K562 (cell line): ENCODE data around the gene MAST1. TPM values are rescaled to one million over a fixed set of nuclear protein-coding genes. Genes with fewer than 3 reads are reported as not detected.
A peak's percentile ranks its signal among the peaks of the same experiment; 100 is the strongest.

Experiments used
- ATAC-seq: fragments of 200-7000 bp; cut with Tn5 transposase; 3 replicates; pipeline ENCODE4 v1.9.1; 2020; ENCODE audit warnings: moderate library complexity
- BruUV-seq: library from RNA; stranded (reverse); fragments of 400-500 nt; replicated peaks from 2 replicates; lab custom pipeline; 2021; lab: Mats Ljungman, UMichigan
- CTCF ChIA-PET: fragments of 300-600 bp; formaldehyde crosslinking; extraction: SDS; loops from one replicate; lab custom pipeline; 2021; ENCODE audit warnings: low intra/inter-chr PET ratio; lab: Yijun Ruan, JAX
- POLR2A ChIA-PET: fragments of 300-600, 350-650 bp; sonication (Branson Sonifier 250); formaldehyde crosslinking; extraction: SDS; loops from one replicate; lab custom pipeline; 2021; ENCODE audit warnings: antibody characterized with exemption, inconsistent platforms; lab: Yijun Ruan, JAX
- DNase-seq, 4 experiments: peaks; one replicate each; pipeline versions ENCODE4 v3.0.0 to v3.0.0-alpha.2; 2011 to 2018; ENCODE audit warnings: low spot score in 3 of 4, mixed read lengths in 3 of 4; ENCODE audit errors: extremely low read depth in 1 of 4
- FAIRE-seq: peaks from 2 replicates; lab custom pipeline; 2011; peaks lifted over from hg19 to GRCh38; lab: Jason Lieb, UNC
- H2AFZ ChIP-seq: 2 replicates; pipeline ENCODE4 v1.6.0; 2011; ENCODE audit warnings: low read depth, low read length, control low read depth, inconsistent platforms
- H3K27ac ChIP-seq: fragments of 200-600 bp; 3 replicates; pipeline ENCODE4 v1.8.0; 2011; ENCODE audit warnings: low read depth, mild to moderate bottlenecking, control low read depth, inconsistent platforms, low read length, moderate library complexity, mixed read lengths; ENCODE audit errors: extremely low read depth
- H3K27me3 ChIP-seq, 2 experiments: fragments of 300-600 bp in 1 of 2; 2 replicates in 1 of 2; 3 replicates in 1 of 2; pipeline versions ENCODE4 v1.6.0 to v1.8.0; 2011; ENCODE audit warnings: inconsistent platforms in 2 of 2, low read length in 2 of 2, mild to moderate bottlenecking in 1 of 2, mixed read lengths in 1 of 2, moderate library complexity in 1 of 2; ENCODE audit not compliant: control insufficient read depth in 2 of 2, insufficient read depth in 2 of 2
- H3K36me3 ChIP-seq: fragments of 300-600 bp; 3 replicates; pipeline ENCODE4 v1.8.0; 2011; ENCODE audit warnings: mild to moderate bottlenecking, low read length, inconsistent platforms; ENCODE audit not compliant: control insufficient read depth, insufficient read depth
- H3K4me1 ChIP-seq, 2 experiments: fragments of 200-600 bp in 1 of 2; replicated peaks in 1 of 2; 2 replicates in 1 of 2; 3 replicates in 1 of 2; pipeline versions ENCODE4 v1.5.1 to v1.8.0; 2011; ENCODE audit warnings: inconsistent platforms in 2 of 2, low read length in 2 of 2, mild to moderate bottlenecking in 1 of 2, mixed read lengths in 1 of 2, moderate library complexity in 1 of 2; ENCODE audit not compliant: control insufficient read depth in 2 of 2, insufficient read depth in 2 of 2
- H3K4me2 ChIP-seq: 2 replicates; pipeline ENCODE4 v1.6.1; 2011; ENCODE audit warnings: low read length, control low read depth, inconsistent platforms, mixed read lengths; ENCODE audit not compliant: insufficient read depth
- H3K4me3 ChIP-seq: fragments of 200-600 bp; sonication (generic), shearing (Covaris generic); 2 replicates; pipeline ENCODE4 v1.5.1; 2016; ENCODE audit warnings: control low read depth, inconsistent platforms
- H3K79me2 ChIP-seq: fragments of 200-600 bp; 3 replicates; pipeline ENCODE4 v1.8.0; 2011; ENCODE audit warnings: low read length, inconsistent platforms; ENCODE audit not compliant: control insufficient read depth, insufficient read depth
- H3K9ac ChIP-seq, 2 experiments: 2 replicates each; pipeline versions ENCODE4 v1.6.0 to v1.6.1; 2011; ENCODE audit warnings: low read depth in 2 of 2, low read length in 2 of 2, control low read depth in 1 of 2, inconsistent platforms in 1 of 2, mild to moderate bottlenecking in 1 of 2, mixed read lengths in 1 of 2; ENCODE audit not compliant: insufficient read depth in 1 of 2
- H3K9me1 ChIP-seq: one replicate; pipeline ENCODE4 v1.6.0; 2011; ENCODE audit warnings: inconsistent platforms, mild to moderate bottlenecking, low read length, moderate library complexity; ENCODE audit not compliant: control insufficient read depth, insufficient read depth
- H3K9me3 ChIP-seq: replicated peaks from 2 replicates; pipeline ENCODE4 v1.5.1; 2011; ENCODE audit warnings: low read depth, low read length, inconsistent platforms; ENCODE audit not compliant: control insufficient read depth, insufficient read depth
- H4K20me1 ChIP-seq: replicated peaks from 2 replicates; pipeline ENCODE4 v1.6.1; 2011; ENCODE audit warnings: low read length, inconsistent platforms, mixed read lengths; ENCODE audit not compliant: control insufficient read depth, insufficient read depth
- CXXC5 ChIP-seq: fragments of 250-450 bp; sonication (Bioruptor Pico); IDR thresholded peaks from 2 replicates; pipeline ENCODE4 v1.8.0; 2022; ENCODE audit warnings: inconsistent platforms, mild to moderate bottlenecking, moderate library complexity
- DACH1 ChIP-seq: fragments of 450-650 bp; IDR thresholded peaks from 2 replicates; pipeline ENCODE4 v1.6.1; 2018; ENCODE audit not compliant: partially characterized antibody
- E2F6 ChIP-seq, 2 experiments: IDR thresholded peaks; 2 replicates each; pipeline ENCODE4 v1.6.1; 2011; ENCODE audit warnings: borderline replicate concordance in 1 of 2, control low read depth in 1 of 2, low read depth in 1 of 2, low read length in 1 of 2, mild to moderate bottlenecking in 1 of 2, mixed read lengths in 1 of 2, moderate library complexity in 1 of 2; ENCODE audit not compliant: insufficient read depth in 1 of 2, insufficient read length in 1 of 2, poor library complexity in 1 of 2, severe bottlenecking in 1 of 2; ENCODE audit errors: extremely low read depth in 1 of 2
- EZH2 ChIP-seq: IDR thresholded peaks from 2 replicates; pipeline ENCODE4 v1.6.1; 2012; ENCODE audit warnings: low read depth, mild to moderate bottlenecking, inconsistent platforms, low read length, borderline replicate concordance
- HDAC1 ChIP-seq, 2 experiments: fragments of 450-650 bp; IDR thresholded peaks; 2 replicates each; pipeline ENCODE4 v1.6.1; 2016 to 2017; ENCODE audit warnings: inconsistent platforms in 1 of 2, mild to moderate bottlenecking in 1 of 2, moderate library complexity in 1 of 2
- HNRNPLL ChIP-seq: fragments of 200-400 bp; formaldehyde crosslinking; IDR thresholded peaks from 2 replicates; pipeline ENCODE4 v1.6.1; 2017; ENCODE audit warnings: low read length, low read depth, mild to moderate bottlenecking; ENCODE audit not compliant: poor library complexity, severe bottlenecking
- KLF10 ChIP-seq: fragments of 250-450 bp; sonication (Bioruptor Pico); IDR thresholded peaks from 2 replicates; pipeline ENCODE4 v1.6.1; 2021; ENCODE audit warnings: matching md5 sums
- NFIX ChIP-seq: fragments of 250-450 bp; sonication (Bioruptor Pico); IDR thresholded peaks from 2 replicates; pipeline ENCODE4 v1.4.0; 2020; ENCODE audit warnings: low read depth, mild to moderate bottlenecking, moderate library complexity
- POLR2B ChIP-seq: fragments of 450-650 bp; IDR thresholded peaks from 2 replicates; pipeline ENCODE4 v1.6.1; 2018; ENCODE audit warnings: low read depth; ENCODE audit not compliant: partially characterized antibody
- RBFOX2 ChIP-seq: fragments of 200-400 bp; formaldehyde crosslinking; IDR thresholded peaks from 2 replicates; pipeline ENCODE4 v1.6.1; 2017; ENCODE audit warnings: low read depth, mild to moderate bottlenecking, low read length, moderate library complexity
- TAF7 ChIP-seq: fragments of 450-650 bp; IDR thresholded peaks from 2 replicates; pipeline ENCODE4 v1.6.1; 2016; ENCODE audit warnings: missing genetic modification characterization, missing compliant biosample characterization
- WGBS: fragments of 100-300 bp; shearing (Covaris generic); methylation state at CpG from one replicate; pipeline ENCODE4 v1.1.6; 2016; ENCODE audit warnings: low coverage, mixed read lengths; ENCODE audit not compliant: insufficient coverage; ENCODE audit errors: missing lambda C conversion rate; 5-methylcytosine and 5-hydroxymethylcytosine counted together
- in situ Hi-C: fragments of 300-500 bp; cut with MboI; formaldehyde crosslinking; loops from 4 replicates; pipeline ENCODE4 v1.15.0; 2018; ENCODE audit warnings: inconsistent platforms, mixed read lengths
- intact Hi-C: fragments of 100-400 bp; cut with micrococcal nuclease; formaldehyde crosslinking; loops from 2 replicates; pipeline ENCODE4 v1.14.2; 2022
- polyA plus RNA-seq, 8 experiments: library from polyadenylated mRNA; depleted of rRNA in 4 of 8; stranded (reverse) in 5 of 8; unstranded in 3 of 8; fragments of >200 nt; fragmentation: Nextera tagmentation in 2 of 8; fragmentation: Illumina TruSeq in 1 of 8; extraction: Ambion mirVana in 2 of 8; extraction: Trizol in 1 of 8; gene quantifications; 2 replicates each; pipeline versions ENCODE4 v1.2.1 to v1.2.3, GENCODE V29; 2011 to 2014; ENCODE audit warnings: inconsistent platforms in 1 of 8, missing spikeins in 1 of 8
- total RNA-seq, 7 experiments: library from RNA; depleted of rRNA in 6 of 7; stranded (reverse); fragments of >200 nt in 6 of 7; fragmentation: Illumina TruSeq in 2 of 7; extraction: Trizol in 2 of 7; gene quantifications; 2 replicates each; pipeline versions ENCODE4 v1.2.1 to v1.2.3, GENCODE V29; 2011 to 2021; ENCODE audit warnings: low replicate concordance in 1 of 7
- TF ChIP-seq, protein P1 (sequence below): fragments of 450-650 bp; formaldehyde crosslinking; IDR thresholded peaks from 2 replicates; pipeline ENCODE4 v1.4.0; 2022; ENCODE audit warnings: missing genetic modification characterization
- TF ChIP-seq, protein P2 (sequence below), 2 experiments: fragments of 450-650 bp; conservative IDR thresholded peaks; 2 replicates each; pipeline ENCODE4 v1.6.1; 2017; ENCODE audit warnings: mild to moderate bottlenecking in 2 of 2, moderate library complexity in 2 of 2
- TF ChIP-seq, protein P3 (sequence below): sonication (generic); formaldehyde crosslinking; IDR thresholded peaks from 2 replicates; pipeline ENCODE4 v1.8.0; 2022; ENCODE audit warnings: mild to moderate bottlenecking, low read depth, missing genetic modification reagents

The MAST1 gene
- total and polyA plus RNA-seq, 9 of the 15 experiments (the other 6 are each of a cell fraction or from before 2014, with no cell fraction given), result 0.48 to 10.3 (median 3.9) TPM

- peak; percentile 96 for FAIRE-seq
- peaks cover 35 to 52% of the 10 kb centered on the region in 2 experiments for H3K4me1 ChIP-seq
- H3K9me1 ChIP-seq, result no peaks in the 10 kb centered on the region
- no TSS peak for BruUV-seq
- peaks cover 6% of the 10 kb centered on the region; the same call in 1 of the 2 replicates for H4K20me1 ChIP-seq
- H3K27me3 ChIP-seq, result no peaks in the 10 kb centered on the region; a peak in 1 of 5 replicates
- POLR2A ChIA-PET, result no interaction called here
- intact Hi-C loops (loop anchor here (5.0 kb wide), 1 partner anchor 63 kb away; the partner anchor contains the start of gene HOOK2), in situ Hi-C loops (no loop called here)
- peak; percentile 93 to 97 (median 96) for DNase-seq
- peak overlapping the region; percentile 82 for H3K4me2 ChIP-seq
- H2AFZ ChIP-seq, result peak overlapping the region; percentile 84
- peaks cover 19% of the 10 kb centered on the region; the same call in 2 of the 3 replicates for H3K36me3 ChIP-seq
- peaks cover 20% of the 10 kb centered on the region for H3K79me2 ChIP-seq
- peak overlapping the region; percentile 57 for H3K4me3 ChIP-seq
- CTCF ChIA-PET, result no interaction called here
- H3K9me3 ChIP-seq, result no peaks in the 10 kb centered on the region
- H3K9ac ChIP-seq, result peak overlapping the region; percentile 25 to 79
- H3K27ac ChIP-seq, result peak overlapping the region; percentile 69
- peak; percentile 85 for ATAC-seq
- 9% methylated on average over 41 of the region's 43 CpGs for WGBS
- TF ChIP-seq, protein P1, sequence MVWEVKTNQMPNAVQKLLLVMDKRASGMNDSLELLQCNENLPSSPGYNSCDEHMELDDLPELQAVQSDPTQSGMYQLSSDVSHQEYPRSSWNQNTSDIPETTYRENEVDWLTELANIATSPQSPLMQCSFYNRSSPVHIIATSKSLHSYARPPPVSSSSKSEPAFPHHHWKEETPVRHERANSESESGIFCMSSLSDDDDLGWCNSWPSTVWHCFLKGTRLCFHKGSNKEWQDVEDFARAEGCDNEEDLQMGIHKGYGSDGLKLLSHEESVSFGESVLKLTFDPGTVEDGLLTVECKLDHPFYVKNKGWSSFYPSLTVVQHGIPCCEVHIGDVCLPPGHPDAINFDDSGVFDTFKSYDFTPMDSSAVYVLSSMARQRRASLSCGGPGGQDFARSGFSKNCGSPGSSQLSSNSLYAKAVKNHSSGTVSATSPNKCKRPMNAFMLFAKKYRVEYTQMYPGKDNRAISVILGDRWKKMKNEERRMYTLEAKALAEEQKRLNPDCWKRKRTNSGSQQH (CRISPR knock-in tag), result peak; percentile 55; the same call in 1 of the 2 replicates
- TF ChIP-seq TAF7 (tag) (no peak), HDAC1 (IDR thresholded peaks at IDR 0.05) (peak in 1 of 2 experiments; percentile 73; a peak in 1 of 4 replicates), HNRNPLL (peak; percentile 15), E2F6 (IDR thresholded peaks at IDR 0.05; ENCODE audit: borderline replicate concordance in 1 of 2, extremely low read depth in 1 of 2, insufficient read depth in 1 of 2, insufficient read length in 1 of 2, low read depth in 1 of 2, low read length in 1 of 2, poor library complexity in 1 of 2, severe bottlenecking in 1 of 2) (peak in 1 of 2 experiments; percentile 34), POLR2B (peak; percentile 21), EZH2 (no peak), CXXC5 (CRISPR knock-in tag) (peak; percentile 23; the same call in 1 of the 2 replicates), RBFOX2 (peak; percentile 33; the same call in 1 of the 2 replicates), DACH1 (peak; percentile 7), NFIX (CRISPR knock-in tag) (no peak), KLF10 (CRISPR knock-in tag) (no peak)
- TF ChIP-seq, protein P2, sequence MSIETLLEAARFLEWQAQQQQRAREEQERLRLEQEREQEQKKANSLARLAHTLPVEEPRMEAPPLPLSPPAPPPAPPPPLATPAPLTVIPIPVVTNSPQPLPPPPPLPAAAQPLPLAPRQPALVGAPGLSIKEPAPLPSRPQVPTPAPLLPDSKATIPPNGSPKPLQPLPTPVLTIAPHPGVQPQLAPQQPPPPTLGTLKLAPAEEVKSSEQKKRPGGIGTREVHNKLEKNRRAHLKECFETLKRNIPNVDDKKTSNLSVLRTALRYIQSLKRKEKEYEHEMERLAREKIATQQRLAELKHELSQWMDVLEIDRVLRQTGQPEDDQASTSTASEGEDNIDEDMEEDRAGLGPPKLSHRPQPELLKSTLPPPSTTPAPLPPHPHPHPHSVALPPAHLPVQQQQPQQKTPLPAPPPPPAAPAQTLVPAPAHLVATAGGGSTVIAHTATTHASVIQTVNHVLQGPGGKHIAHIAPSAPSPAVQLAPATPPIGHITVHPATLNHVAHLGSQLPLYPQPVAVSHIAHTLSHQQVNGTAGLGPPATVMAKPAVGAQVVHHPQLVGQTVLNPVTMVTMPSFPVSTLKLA (conservative IDR thresholded peaks at IDR 0.05), result peak; percentile 59 to 77; a peak in 3 of 4 replicates
- TF ChIP-seq, protein P3, sequence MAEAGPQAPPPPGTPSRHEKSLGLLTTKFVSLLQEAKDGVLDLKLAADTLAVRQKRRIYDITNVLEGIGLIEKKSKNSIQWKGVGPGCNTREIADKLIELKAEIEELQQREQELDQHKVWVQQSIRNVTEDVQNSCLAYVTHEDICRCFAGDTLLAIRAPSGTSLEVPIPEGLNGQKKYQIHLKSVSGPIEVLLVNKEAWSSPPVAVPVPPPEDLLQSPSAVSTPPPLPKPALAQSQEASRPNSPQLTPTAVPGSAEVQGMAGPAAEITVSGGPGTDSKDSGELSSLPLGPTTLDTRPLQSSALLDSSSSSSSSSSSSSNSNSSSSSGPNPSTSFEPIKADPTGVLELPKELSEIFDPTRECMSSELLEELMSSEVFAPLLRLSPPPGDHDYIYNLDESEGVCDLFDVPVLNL (CRISPR knock-in tag), result 0 out of 2 replicates have a peak, but pooled peaks have one; percentile 28
Measured at GRCh38 chr19:12840091-12841079, 2.1 kb downstream of the MAST1 start.
